ENCODE data around the gene KIRREL2.
"Not testable (repeated sequence)": the region's sequence is repeated elsewhere in the genome, so short reads cannot be mapped to it uniquely, and the experiment has no call there.

KIRREL2 gene

DNA sequence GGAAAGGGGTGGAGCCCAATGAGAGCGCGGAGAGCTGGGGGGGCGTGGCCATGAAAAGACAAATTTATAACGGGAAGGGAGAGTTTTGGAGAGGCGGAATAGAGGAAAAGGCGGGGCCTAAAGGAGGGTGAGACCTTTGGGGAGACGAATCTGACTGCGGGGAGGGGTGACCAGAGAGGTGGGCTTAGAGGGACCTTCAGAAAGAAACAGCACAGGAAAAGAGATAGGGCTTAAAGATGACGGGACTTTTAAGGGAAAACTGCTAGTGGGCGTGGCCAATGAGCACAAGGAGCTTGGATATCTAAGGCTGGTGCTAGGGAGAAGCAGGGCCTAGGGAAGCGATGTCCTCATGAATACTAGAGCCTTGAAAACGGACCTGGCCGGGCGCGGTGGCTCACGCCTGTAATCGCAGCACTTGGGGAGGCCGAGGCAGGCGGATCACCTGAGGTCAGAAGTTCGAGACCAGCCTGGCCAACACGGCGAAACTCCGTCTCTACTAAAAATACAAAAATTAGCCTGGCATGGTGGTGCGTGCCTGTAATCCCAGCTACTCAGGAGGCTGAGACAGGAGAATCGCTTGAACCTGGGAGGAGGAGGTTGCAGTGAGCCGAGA is 13.5 kb downstream of the KIRREL2 start:
- peak; percentile 64 for DNase-seq

GRCh38 chr19:35870798-35871197 is 14.1 kb downstream of the KIRREL2 start:
- DNase-seq = no peak

DNA sequence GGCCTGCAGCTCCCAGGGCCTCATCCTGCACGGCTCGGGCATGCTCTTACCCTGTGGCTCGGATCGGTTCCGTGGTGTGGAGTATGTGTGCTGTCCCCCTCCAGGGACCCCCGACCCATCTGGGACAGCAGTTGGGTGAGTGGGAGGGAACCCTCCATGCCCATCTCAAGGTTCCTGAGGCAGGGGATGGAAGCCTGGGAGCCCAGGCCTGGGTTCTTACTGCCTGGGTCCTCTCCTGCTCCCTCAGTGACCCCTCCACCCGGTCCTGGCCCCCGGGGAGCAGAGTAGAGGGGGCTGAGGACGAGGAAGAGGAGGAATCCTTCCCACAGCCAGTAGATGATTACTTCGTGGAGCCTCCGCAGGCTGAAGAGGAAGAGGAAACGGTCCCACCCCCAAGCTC is 14.9 kb downstream of the KIRREL2 start:
- no peak for DNase-seq

GRCh38 chr19:35872180-35872579 is 15.5 kb downstream of the KIRREL2 start:
- no peak for DNase-seq

DNA sequence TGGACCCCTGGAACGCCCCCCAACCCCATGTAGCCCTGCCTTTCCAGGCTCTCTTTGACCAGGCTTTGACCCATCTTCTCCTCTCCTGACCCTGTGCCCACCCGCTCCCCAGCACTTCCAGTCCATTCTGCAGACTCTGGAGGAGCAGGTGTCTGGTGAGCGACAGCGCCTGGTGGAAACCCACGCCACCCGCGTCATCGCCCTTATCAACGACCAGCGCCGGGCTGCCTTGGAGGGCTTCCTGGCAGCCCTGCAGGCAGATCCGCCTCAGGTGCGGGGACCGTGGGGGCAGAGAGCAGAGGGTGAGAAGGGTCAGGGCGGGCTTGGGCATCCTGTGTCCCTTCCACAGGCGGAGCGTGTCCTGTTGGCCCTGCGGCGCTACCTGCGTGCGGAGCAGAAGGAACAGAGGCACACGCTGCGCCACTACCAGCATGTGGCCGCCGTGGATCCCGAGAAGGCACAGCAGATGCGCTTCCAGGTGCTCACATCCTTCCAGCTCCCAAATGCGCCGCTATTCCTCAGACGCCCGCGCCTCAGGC is 17.8 kb downstream of the KIRREL2 start:
- no peak for DNase-seq

- DNase-seq = no peak
These were observed 22.4 kb downstream of the KIRREL2 start for GRCh38 chr19:35879068-35879467.

GRCh38 chr19:35879770-35880317 is 23.1 kb downstream of the KIRREL2 start:
- no peak for DNase-seq

- peak; percentile 54 for DNase-seq
These were observed 25.6 kb downstream of the KIRREL2 start for GRCh38 chr19:35882114-35882832.

- DNase-seq = no peak
These were observed 27.2 kb downstream of the KIRREL2 start for GRCh38 chr19:35883882-35884281.

- DNase-seq = no peak
These were observed 28.6 kb downstream of the KIRREL2 start for GRCh38 chr19:35885225-35885738.

DNA sequence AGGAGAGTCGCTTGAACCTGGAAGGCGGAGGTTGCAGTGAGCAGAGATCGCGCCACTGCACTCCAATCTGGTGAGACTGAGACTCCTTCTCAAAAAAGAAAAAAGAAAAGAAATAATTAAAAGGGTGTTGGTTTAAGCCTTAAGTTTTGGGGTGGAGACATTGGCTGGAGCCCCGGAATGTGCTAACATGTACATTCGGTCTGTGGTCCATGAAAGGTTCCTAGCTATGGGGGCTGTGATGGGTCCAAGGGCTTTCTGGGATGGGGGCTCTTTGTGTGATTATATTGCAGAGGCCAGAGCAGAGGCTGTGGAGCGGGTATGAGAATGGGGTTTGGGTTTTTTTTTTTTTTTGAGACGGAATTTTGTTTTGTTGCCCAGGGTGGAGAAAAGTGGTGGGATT is 29.2 kb downstream of the KIRREL2 start:
- DNase-seq = no peak

DNA sequence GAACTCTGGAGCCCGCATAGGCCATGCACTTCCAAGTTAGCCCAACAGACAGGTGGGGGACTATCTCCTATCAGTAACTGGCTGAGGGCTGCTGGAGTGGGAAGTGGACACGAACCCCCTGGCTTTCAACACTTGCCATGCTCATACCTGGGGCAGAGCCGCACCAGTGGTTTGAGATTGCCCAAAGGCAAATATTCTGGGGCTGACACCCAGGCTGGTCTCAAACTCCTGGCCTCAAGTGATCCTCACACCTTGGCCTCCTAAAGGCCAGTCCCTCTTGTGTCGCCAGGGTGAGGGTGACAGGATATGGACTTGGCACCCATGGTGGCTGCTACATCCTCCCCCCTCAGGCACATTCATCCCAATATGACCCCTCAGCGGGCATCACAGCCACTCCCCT is 30.5 kb downstream of the KIRREL2 start:
- DNase-seq = no peak

DNA sequence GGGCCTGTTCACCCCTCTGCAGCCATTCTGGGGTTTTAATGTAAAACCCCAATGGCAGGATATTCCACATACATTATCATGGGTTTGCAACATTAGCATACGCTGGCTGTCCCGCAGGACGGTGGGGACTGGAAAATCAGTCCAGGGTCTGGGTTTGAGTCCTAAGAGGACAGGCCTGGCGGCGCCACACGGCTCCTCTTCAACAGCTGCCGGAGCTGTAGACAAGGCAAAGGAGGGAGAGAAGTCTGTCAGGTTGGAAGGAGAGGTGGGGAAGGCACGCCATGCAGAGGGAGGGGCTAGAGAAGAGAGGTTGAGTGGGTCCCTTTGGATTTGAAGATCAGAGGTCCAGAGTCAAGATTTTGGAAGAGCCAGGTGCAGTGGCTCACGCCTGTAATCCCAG is 31.7 kb downstream of the KIRREL2 start:
- DNase-seq = no peak

- DNase-seq = no peak
These were observed 32.8 kb downstream of the KIRREL2 start for GRCh38 chr19:35889370-35890112.

DNA sequence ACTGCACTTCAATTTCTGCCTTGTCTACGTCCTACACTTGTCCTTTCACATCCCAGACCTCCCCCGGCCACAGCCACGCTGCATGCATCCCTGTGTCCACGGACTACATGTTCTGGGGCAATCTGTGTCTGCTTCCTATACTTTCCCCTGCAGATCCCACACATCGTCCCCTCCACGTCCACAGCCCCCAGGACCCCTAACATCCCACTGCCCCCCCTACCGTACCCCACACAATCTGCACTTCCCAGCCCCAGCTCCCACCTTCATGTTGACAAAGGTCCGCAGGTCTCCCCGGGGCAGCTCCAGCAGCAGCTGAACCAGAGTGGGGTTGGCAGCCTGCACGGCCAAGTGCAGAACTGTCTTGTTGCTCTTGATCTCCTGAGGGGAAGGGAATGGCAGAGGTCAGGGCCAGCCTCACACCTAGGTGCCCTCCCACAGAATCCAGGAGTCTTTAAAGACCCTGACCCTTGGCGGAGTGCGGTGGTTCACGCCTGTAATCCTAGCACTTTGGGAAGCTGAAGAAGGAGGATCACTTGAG is 33.5 kb downstream of the KIRREL2 start:
- no peak for DNase-seq

DNA sequence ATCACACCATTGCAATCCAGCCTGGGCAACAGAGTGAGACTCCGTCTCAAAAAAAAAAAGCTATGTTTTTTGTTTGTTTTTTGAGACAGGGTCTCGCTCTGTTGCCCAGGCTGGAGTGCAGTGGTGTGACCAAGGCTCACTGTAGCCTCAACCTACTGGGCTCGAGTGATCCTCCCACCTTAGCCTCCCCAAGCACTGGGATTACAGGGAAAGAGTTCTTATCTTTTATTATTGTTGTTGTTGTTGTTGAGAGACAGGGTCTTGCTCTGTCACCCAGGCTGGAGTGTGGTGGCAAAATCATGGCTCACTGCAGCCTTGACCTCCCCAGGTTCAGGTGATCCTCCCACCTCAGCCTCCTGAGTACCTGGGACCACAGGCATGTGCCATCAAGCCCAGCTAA is 35.1 kb downstream of the KIRREL2 start:
- DNase-seq = not testable (repeated sequence)

DNA sequence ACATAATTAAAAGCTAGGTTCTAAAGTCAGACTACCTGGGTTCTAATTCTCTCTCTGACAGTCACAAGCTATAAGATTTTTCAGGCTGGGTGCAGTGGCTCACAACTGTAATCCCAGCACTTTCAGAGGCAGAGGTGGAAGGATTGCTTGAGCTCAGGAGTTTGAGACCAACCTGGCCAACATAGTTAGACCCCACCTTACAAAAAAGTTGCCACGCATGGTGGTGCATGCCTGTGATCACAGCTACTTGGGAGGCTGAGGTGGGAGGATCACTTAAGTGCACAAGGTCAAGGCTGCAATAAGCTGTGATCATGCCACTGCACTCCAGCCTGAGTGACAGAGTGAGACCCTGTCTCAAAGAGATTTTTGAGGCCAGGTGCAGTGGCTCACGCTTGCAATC is 37.6 kb downstream of the KIRREL2 start:
- no peak for DNase-seq

DNA sequence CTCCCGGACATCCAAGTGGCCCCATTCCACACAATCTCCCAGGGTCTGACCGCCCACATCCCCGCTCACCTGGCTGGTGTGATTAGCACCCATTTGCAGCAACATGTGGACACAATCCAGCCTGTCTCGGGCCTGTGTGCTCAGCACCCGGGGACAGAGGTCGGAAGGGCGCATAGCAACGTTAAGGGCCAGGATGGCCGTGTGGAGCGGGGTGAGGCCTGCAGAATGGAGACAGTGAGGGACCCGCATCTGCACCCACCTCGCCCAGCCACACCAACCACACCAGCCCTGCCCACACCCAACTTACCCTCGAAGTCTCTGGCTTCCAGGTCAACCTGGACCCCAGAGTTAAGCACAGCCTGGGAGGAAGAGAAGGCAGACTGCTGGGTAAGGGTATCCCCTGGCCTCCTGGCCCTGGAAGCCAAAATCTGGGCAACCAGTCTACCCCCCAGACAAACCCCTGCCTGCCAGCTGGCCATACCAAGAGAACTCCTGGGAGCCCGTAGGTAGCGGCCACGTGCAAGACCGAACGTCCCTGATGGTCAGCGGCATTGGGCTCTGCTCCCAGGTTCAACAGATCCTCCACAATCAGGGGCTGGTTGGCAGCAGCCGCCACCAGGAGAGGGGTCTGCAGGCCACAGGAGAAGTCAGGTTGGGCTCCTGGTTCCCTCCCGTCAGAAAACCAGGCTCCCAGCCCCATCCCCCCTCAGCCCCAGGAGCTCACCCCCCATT is 39.4 kb downstream of the KIRREL2 start:
- DNase-seq = no peak

DNA sequence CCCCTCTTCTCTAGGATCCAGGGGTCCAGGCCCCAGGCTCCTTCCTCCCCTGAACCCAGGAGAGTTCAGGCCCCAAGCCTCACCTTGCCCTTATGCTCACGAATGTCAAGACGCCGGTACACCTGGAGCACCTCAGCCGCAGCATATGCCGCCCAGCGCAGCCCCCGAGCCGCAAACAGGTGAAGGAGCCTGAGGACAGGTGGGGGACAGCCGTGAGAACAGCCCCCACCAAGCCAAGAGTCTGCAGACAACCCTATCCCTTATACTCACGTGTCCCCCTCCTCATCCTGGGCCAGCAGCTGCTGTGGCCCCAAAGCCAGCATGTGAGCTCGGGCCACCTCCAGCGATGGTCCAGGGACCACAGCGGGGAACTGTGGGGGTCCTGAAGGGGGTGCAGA is 39.9 kb downstream of the KIRREL2 start:
- no peak for DNase-seq

DNA sequence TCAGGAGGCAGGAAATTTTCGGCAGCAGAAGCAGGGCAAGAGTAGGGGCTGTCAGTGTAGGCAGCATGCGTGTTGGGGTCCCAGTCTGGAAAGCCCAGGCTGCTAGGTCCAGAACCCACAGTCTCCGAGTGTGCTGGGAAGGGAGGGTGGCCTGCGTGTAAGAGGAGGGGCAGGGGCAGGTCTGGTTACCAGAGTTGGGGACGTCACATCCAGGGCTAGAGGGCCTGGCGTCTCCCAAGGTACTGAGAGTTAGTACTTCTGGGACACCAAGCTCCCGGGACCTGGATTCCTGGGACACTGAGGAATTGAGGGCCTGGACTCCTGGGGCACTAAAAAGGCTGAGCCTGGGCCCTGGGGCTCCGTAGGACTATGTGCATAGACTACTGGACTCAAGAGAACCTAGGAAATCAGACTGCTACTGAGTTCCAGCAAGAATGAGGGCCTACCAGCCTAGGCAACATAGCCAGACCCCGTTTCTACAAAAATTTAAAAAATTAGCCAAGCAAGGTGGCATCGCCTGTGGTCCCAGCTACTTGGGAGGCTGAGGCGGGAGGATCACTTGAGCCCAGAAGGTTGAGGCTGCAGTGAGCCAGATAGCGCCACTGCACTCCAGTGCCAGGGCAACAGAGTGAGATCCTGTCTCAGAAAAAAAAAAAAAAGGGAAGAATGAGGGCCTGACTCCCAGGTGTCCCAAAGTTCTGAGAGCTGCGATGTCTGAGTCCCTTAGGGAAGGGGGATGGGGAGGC is 41.2 kb downstream of the KIRREL2 start:
- DNase-seq = no peak

DNA sequence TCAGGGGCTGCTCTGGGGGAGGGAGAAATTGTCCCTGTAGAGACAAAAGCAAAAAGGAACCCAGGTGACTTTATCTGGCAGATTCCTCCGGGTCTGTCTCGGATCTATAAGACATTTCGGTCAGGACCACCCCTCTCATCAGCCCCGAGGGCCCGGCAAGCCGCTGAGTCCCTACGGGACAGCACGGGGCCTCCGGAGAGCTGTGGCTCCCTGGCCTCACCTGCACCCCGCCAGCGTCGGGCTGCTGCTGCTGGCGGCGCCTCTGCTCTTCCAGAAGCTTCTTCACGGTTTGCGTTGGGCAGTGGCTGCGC is 41.7 kb downstream of the KIRREL2 start:
- no peak for DNase-seq
